Ammon's horn (tissue), 1 donor: ENCODE results near the gene S1PR2.
"Not testable (repeated sequence)": the region's sequence is repeated elsewhere in the genome, so short reads cannot be mapped to it uniquely, and the experiment has no call there.

Source experiments
- DNase-seq: peaks from one replicate; pipeline ENCODE4 v3.0.0-alpha.2; 2016; ENCODE audit warnings: low spot score

S1PR2 gene

DNA sequence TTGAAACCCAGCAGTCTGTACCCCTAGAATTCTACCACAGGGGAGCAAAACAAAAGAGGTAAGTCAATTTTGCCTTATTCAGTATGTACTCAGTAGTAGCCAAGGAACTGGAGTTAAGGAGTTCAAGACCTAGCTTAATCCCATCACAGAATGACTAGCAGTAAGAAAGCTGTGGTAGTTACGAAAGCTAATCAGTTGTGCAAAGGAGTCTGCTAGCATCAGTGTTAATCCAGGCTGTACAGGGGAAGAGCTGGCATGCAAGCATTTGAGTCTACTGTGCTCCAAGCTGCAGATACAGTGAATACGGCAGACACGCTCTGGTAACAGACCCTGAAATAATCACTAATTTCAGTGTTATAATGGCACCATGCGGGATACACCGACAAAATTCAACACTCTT lies 41.1 kb downstream of the S1PR2 start:
- no peak for DNase-seq

DNA sequence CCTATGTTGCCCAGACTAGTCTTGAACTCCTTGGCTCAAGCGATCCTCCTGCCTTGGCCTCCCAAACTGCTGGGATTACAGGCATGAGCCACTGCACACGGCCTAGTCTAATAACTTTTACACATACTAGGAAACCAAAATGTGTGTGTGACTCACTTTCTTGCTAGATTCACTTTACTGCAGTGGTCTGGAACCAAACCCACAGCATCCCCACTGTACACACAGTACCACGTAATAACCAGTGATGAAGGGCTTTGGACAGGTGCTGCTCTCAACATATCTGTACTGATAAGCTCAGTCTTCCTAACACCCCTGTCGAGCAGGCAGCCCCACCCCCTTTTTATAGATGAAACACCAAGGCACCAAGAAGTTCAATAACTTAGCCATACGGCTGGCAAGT lies 41.5 kb downstream of the S1PR2 start:
- DNase-seq = no peak

DNA sequence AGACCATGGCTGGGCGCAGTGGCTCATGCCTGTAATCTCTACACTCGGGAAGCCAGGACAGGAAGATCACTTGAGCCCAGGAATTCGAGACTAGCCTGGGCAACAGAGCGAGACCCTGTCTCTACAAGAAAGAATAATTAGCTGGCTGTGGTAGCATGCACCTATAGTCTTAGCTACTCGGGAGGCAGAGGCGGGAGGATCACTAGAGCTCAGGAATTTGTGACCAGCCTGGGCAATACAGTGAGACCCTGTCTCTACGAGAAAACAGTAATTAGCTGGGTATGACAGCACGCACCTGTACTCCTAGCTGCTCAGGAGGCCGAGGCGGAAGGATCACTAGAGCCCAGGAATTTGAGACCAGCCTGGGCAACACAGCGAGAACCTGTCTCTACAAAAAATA lies 43.8 kb downstream of the S1PR2 start:
- DNase-seq = no peak

DNA sequence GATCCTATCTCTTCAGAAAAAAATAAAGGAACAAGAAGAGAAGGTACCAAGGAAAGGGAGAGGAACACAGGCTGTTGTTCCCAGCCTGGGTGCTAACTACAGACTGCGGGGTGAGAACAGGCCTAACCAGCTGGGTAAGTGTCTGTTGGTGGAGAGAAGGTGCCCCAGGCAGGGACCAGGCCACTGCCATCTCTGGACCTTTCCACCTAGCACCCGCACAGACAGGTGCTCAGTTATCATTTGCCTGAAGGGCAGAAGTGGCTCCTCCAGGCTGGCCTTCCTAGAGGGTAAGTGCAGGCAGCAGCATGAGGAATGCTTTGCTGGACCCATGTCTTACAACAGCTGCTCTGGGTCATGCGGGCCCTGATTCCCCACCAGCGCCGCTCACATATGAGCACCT lies 46.5 kb downstream of the S1PR2 start:
- DNase-seq = no peak

DNA sequence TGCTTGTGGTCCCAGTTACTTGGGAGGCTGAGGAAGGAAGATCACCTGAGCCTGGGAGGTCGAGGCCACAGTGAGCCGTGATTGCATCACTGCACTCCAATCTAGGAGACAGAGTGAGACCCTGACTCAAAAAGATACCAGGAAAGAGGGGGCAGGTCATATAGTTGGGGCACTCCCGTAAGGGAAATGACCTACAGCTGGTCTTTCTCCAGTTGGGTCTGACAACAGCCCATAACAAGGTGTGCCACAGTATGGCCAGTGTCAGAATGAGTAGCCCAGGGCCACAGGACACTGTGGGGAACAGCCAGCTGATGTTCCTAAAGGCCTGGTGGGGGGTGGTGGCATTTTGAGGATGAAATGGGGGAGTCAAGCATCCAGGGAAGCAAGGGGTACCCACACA lies 47.2 kb downstream of the S1PR2 start:
- no peak for DNase-seq

DNA sequence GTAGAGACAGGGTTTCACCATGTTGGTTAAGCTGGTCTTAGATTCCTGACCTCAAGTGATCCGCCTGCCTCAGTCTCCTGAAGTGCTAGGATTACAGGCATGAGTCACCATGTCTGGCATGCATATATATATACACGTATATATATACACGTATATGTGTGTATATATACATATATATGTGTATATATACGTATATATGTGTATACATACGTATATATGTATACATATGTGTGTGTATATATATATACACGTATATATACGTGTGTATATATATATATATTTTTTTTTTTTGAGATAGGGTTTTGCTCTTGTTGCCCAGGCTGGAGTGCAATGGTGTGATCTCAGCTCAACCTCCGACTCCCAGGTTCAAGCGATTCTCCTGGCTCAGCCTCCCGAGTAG lies 48.3 kb downstream of the S1PR2 start:
- no peak for DNase-seq

DNA sequence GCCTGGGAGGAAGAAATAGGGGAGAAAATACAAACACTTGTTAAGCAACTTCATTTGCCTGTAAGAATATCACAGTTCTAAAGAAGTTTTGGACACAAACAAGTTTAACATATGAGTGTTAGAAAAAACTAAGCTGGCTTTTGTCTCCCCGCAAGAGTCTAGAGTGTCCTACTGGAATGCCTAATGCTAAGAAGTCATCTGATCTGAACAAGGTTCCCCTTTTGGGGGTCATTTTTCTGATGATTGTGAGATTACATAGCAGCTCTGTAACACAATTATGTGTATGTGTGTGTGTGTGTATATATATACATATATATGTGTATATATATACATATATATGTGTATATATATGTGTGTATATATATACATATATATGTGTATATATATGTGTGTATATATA lies 49.1 kb downstream of the S1PR2 start:
- no peak for DNase-seq

DNA sequence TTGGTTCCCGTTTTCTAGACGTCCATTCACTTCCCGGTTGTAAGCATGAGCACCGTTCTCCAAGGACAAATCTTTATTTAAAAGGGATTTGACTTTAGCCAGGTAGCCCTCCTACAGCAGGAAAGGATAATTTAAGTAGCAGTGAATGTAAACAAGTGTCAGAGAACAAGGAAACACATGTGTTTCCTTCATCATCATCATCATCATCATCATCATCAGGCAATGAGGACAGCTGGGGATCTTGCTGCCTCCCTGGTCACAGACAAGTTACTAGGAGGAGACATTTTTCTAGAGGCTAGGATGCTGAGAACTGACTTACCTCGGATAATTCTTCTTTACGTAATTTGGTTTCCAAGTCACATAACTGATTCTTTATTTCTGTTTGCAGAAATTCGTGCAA lies 50.7 kb downstream of the S1PR2 start:
- DNase-seq = no peak

DNA sequence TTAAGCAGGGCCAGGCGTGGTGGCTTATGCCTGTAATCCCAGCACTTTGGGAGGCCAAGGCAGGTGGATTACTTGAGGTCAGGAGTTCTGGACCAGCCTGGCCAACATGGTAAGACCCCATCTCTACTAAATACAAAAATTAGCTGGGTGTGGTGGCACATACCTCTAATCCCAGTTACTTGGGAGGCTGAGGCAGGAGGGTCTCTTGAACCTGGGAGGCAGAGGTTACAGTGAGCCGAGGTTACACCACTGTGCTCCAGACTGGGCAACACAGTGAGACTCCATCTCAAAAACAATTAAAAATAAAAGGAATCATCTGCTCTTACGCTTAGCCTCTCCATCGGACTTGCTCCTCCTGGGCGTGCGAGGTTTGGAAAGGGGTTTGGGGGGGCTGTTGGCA lies 51.1 kb downstream of the S1PR2 start:
- not testable (repeated sequence) for DNase-seq

DNA sequence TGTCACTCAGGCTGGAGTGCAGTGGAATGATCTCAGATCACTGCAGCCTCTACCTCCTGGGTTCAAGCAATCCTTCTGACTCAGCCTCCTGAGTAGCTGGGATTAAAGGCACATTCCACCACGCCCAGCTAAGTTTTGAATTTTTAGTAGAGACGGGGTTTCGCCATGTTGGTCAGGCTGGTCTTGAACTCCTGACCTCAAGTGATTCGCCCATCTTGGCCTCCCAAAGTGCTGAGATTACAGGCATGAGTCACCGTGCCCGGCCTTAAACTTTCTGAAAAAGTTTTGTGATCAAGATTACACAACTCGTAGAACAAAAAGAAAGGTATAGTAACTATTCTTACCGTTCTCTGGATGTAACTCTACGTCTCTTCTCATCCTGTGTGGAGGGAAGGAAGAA lies 57.6 kb downstream of the S1PR2 start:
- DNase-seq = no peak
